Smooth muscle cell (in vitro differentiated cells): Measurements from ENCODE around the gene ARHGEF1. TPM values are rescaled to one million over a fixed set of nuclear protein-coding genes. Genes with fewer than 3 reads are reported as not detected.

Experiments
- DNase-seq: peaks from one replicate; lab custom pipeline; 2025; ENCODE audit not compliant: unreplicated experiment; lab: John Stamatoyannopoulos, UW
- H2AFZ ChIP-seq: fragments of 200-600 bp; sonication (generic); 2 replicates; pipeline ENCODE4 v1.6.0; 2016; ENCODE audit warnings: antibody characterized with exemption, low read depth, mild to moderate bottlenecking
- H3F3A ChIP-seq: fragments of 200-600 bp; sonication (generic); 2 replicates; pipeline ENCODE4 v1.6.0; 2017; ENCODE audit warnings: antibody characterized with exemption, low read depth
- H3K27ac ChIP-seq: fragments of 200-600 bp; sonication (generic); 2 replicates; pipeline ENCODE4 v1.5.1; 2016; ENCODE audit warnings: low read depth, mild to moderate bottlenecking
- H3K27me3 ChIP-seq: fragments of 200-600 bp; sonication (generic); 2 replicates; pipeline ENCODE4 v1.6.1; 2016; ENCODE audit warnings: low read depth, mild to moderate bottlenecking
- H3K36me3 ChIP-seq: fragments of 200-600 bp; sonication (generic); 2 replicates; pipeline ENCODE4 v1.5.1; 2016; ENCODE audit warnings: low read depth
- H3K4me1 ChIP-seq: fragments of 200-600 bp; sonication (generic); 2 replicates; pipeline ENCODE4 v1.5.1; 2016; ENCODE audit warnings: low read depth
- H3K4me2 ChIP-seq: fragments of 200-600 bp; sonication (generic); 2 replicates; pipeline ENCODE4 v1.6.0; 2016; ENCODE audit warnings: mild to moderate bottlenecking
- H3K4me3 ChIP-seq: fragments of 200-600 bp; sonication (generic); 2 replicates; pipeline ENCODE4 v1.5.1; 2016; ENCODE audit warnings: mild to moderate bottlenecking
- H3K79me2 ChIP-seq: fragments of 200-600 bp; sonication (generic); 2 replicates; pipeline ENCODE4 v1.6.0; 2016; ENCODE audit warnings: low read depth, mild to moderate bottlenecking
- H3K9ac ChIP-seq: fragments of 200-600 bp; sonication (generic); 2 replicates; pipeline ENCODE4 v1.6.0; 2016; ENCODE audit warnings: low read depth
- H3K9me3 ChIP-seq: fragments of 200-600 bp; sonication (generic); replicated peaks from 2 replicates; pipeline ENCODE4 v1.5.1; 2016; ENCODE audit warnings: low read depth
- H4K20me1 ChIP-seq: fragments of 200-600 bp; sonication (generic); 2 replicates; pipeline ENCODE4 v1.6.0; 2016; ENCODE audit warnings: low read depth
- WGBS: methylation state at CpG from one replicate; pipeline ENCODE4 v1.1.7; 2016; ENCODE audit warnings: low lambda C conversion rate; 5-methylcytosine and 5-hydroxymethylcytosine counted together
- polyA plus RNA-seq: library from polyadenylated mRNA; unstranded; fragments of >200 nt; fragmentation: Nextera tagmentation; extraction: Ambion mirVana; gene quantifications from 2 replicates; pipeline ENCODE4 v1.2.1, GENCODE V29; 2016
- total RNA-seq: library from RNA; depleted of rRNA; stranded (reverse); fragments of >200 nt; gene quantifications from 2 replicates; pipeline ENCODE4 v1.2.3, GENCODE V29; 2014
- TF ChIP-seq, protein P1 (sequence below): fragments of 200-600 bp; sonication (generic); IDR thresholded peaks from 2 replicates; pipeline ENCODE4 v1.5.1; 2017; ENCODE audit warnings: borderline replicate concordance, mild to moderate bottlenecking, antibody characterized with exemption; ENCODE audit not compliant: insufficient read depth, poor library complexity, severe bottlenecking

The ARHGEF1 gene
- total and polyA plus RNA-seq, 2 experiments from 2014 or later: 24.3 to 69.6 TPM

DNA sequence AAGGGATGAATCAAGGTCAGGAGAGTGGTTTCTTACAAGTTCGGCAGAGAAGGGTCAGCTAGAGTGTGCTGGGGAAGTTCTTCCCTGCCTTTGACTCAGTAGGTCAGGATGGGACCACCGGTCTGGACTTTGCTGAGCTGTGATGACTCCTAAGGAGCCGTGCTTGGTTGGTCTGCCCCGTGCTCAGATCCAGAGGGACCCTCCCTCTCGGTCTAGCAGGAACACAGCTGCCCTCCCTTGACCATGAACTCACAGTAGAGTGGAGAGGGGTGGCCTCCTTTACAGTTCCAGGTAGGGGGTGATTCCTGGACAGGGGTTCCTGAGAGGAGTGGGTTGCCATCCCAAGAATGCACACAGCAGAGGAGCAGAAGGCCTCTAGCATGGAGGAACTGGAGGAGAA is 18.6 kb upstream of the ARHGEF1 start:
- Histone ChIP-seq H3K36me3 (peaks cover 5% of the 10 kb centered on the region), H3K79me2 (peaks cover 79% of the 10 kb centered on the region), H4K20me1 (peaks cover 90% of the 10 kb centered on the region), H3K4me3 (no peak overlapping the region), H2AFZ (no peak overlapping the region), H3K27ac (peak overlapping the region; percentile 1), H3K4me2 (no peak overlapping the region), H3K27me3 (no peaks in the 10 kb centered on the region), H3K9me3 (no peaks in the 10 kb centered on the region), H3K9ac (no peak overlapping the region), H3K4me1 (peaks cover 17% of the 10 kb centered on the region), H3F3A (peaks cover 15% of the 10 kb centered on the region)
- TF ChIP-seq, protein P1, sequence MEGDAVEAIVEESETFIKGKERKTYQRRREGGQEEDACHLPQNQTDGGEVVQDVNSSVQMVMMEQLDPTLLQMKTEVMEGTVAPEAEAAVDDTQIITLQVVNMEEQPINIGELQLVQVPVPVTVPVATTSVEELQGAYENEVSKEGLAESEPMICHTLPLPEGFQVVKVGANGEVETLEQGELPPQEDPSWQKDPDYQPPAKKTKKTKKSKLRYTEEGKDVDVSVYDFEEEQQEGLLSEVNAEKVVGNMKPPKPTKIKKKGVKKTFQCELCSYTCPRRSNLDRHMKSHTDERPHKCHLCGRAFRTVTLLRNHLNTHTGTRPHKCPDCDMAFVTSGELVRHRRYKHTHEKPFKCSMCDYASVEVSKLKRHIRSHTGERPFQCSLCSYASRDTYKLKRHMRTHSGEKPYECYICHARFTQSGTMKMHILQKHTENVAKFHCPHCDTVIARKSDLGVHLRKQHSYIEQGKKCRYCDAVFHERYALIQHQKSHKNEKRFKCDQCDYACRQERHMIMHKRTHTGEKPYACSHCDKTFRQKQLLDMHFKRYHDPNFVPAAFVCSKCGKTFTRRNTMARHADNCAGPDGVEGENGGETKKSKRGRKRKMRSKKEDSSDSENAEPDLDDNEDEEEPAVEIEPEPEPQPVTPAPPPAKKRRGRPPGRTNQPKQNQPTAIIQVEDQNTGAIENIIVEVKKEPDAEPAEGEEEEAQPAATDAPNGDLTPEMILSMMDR: no peak
- WGBS: 94% methylated on average over 5 of the region's 5 CpGs
- DNase-seq: no peak

DNA sequence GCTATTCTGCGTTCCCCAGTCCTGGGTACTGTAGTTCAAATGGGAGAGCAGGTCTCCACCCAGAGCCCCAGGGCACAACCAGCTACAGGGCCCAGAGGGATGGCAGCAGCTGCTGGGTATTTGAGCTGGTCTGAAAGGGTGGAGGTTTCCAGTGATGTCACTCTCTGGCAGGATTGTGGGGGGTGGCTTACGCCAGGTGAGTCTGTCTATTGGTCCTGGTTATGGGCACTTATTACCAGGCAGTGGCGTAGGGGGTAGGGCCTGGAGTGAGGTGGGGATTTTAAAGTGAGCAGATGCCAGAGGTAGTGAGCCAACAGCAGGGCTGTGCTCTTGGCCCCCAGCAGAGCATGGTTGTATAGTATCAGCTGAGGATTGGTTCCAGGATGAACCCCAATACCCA is 16.7 kb upstream of the ARHGEF1 start:
- Histone ChIP-seq H3F3A (peaks cover 31% of the 10 kb centered on the region), H2AFZ (no peak overlapping the region), H3K4me2 (no peak overlapping the region), H3K79me2 (peaks cover 67% of the 10 kb centered on the region), H4K20me1 (peaks cover 100% of the 10 kb centered on the region), H3K36me3 (peaks cover 5% of the 10 kb centered on the region), H3K4me3 (no peak overlapping the region), H3K9me3 (no peaks in the 10 kb centered on the region), H3K27me3 (no peaks in the 10 kb centered on the region), H3K27ac (no peak overlapping the region), H3K4me1 (peaks cover 13% of the 10 kb centered on the region), H3K9ac (no peak overlapping the region)
- TF ChIP-seq, protein P1: no peak
- WGBS: 93% methylated on average over 3 of the region's 3 CpGs
- DNase-seq: no peak

DNA sequence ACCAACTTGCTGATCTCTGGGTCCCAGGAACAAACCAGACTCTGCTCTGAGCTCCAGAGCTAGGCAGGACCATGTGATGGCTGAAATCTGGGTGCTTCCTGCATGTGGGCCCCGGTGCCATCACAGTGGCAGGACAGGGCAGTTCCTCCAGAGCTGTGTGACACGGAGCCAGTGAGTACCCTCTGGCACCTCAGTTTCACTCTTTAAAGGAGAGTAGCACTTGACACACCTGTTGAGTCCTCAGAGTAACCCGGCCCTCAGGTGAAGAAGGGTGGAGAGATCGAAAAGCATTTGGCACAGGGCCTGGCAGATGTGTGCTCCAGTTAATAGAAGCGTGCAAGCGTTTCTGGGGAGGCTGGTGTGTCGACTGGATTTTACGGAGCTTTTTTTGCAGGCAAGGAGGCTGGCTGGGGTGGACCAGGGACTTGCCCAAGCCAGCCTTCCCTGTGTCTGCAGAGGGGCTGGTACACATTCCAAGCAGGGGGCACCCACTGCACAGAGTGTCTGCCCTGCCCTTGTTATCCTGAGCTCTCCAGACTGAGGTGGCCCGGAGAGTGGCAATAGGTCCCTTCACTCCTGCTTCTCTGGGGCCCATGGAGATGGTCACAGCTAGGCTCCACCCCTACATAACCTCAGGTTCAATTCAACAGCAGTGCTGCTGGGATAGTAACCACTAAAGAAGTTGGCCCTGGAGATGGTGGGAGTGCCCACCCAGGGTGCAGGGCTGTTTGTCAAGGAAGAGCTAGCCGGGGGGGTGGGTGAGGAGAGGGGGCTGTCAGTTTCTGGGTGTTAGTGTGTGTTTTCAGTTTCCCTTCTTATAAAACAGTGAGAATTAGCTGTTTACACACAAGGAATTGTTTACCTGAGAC is 14.6 kb upstream of the ARHGEF1 start:
- H3K9ac ChIP-seq: no peak overlapping the region
- no peak overlapping the region for H2AFZ ChIP-seq
- TF ChIP-seq, protein P1: no peak
- H3K79me2 ChIP-seq: peaks cover 46% of the 10 kb centered on the region
- peaks cover 99% of the 10 kb centered on the region for H4K20me1 ChIP-seq
- WGBS: 96% methylated on average over 10 of the region's 10 CpGs
- no peak overlapping the region for H3K27ac ChIP-seq
- H3K4me3 ChIP-seq: no peak overlapping the region
- H3K4me1 ChIP-seq: no peaks in the 10 kb centered on the region
- DNase-seq: no peak
- no peaks in the 10 kb centered on the region for H3K9me3 ChIP-seq
- H3K36me3 ChIP-seq: no peaks in the 10 kb centered on the region
- no peaks in the 10 kb centered on the region for H3K27me3 ChIP-seq
- no peak overlapping the region for H3K4me2 ChIP-seq
- H3F3A ChIP-seq: peaks cover 45% of the 10 kb centered on the region

DNA sequence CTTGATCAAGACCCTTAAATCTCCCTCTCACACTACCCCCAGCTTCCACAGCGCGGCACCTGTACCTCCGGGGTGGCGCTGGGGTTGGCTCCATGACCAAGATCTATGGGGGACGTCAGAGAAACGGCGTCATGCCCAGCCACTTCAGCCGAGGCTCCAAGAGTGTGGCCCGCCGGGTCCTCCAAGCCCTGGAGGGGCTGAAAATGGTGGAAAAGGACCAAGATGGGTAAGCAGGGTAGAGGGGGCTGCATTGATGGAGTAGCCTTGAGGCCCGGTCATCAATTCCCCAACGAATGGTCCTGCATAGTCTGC is 14.0 kb upstream of the ARHGEF1 start:
- H3K36me3 ChIP-seq: no peaks in the 10 kb centered on the region
- H3K27ac ChIP-seq: no peak overlapping the region

More for the DNA sequence above, 14.0 kb upstream of the ARHGEF1 start:
- no peak overlapping the region for H2AFZ ChIP-seq
- WGBS: 97% methylated on average over 12 of the region's 12 CpGs
- DNase-seq: no peak
- H3F3A ChIP-seq: peaks cover 50% of the 10 kb centered on the region
- no peak overlapping the region for H3K9ac ChIP-seq
- no peaks in the 10 kb centered on the region for H3K4me1 ChIP-seq
- no peak overlapping the region for H3K4me2 ChIP-seq
- TF ChIP-seq, protein P1: no peak
- H3K79me2 ChIP-seq: peaks cover 40% of the 10 kb centered on the region
- H3K9me3 ChIP-seq: no peaks in the 10 kb centered on the region
- H3K27me3 ChIP-seq: no peaks in the 10 kb centered on the region
- H3K4me3 ChIP-seq: no peak overlapping the region
- H4K20me1 ChIP-seq: peaks cover 95% of the 10 kb centered on the region
